Naive B cell (primary cell): ENCODE results near the gene LOXL4. TPM values are rescaled to one million over a fixed set of nuclear protein-coding genes. Genes with fewer than 3 reads are reported as not detected.
A peak's percentile ranks its signal among the peaks of the same experiment; 100 is the strongest.

ENCODE experiments used
- ATAC-seq, 2 donors: fragments of 150-1000 bp; cut with Tn5 transposase; 2 replicates each; pipeline ENCODE4 v1.10.0; 2021; ENCODE audit warnings: low read depth in 2 of 2, mild to moderate bottlenecking in 2 of 2, moderate library complexity in 2 of 2
- DNase-seq: peaks from one replicate; pipeline ENCODE4 v3.0.0; 2022
- H3K27ac Mint-ChIP-seq, 6 donors: one replicate each; pipeline ENCODE4 v1.8.0; 2020 to 2022; ENCODE audit warnings: mild to moderate bottlenecking in 6 of 6, mixed read lengths in 6 of 6, moderate library complexity in 5 of 6, inconsistent platforms in 2 of 6
- H3K27me3 Mint-ChIP-seq, 3 donors: one replicate each; pipeline ENCODE4 v1.8.0; 2021 to 2022; ENCODE audit warnings: mixed read lengths in 3 of 3, mild to moderate bottlenecking in 1 of 3
- H3K36me3 Mint-ChIP-seq, 2 donors: one replicate each; pipeline ENCODE4 v1.8.0; 2020 to 2022; ENCODE audit warnings: mixed read lengths in 2 of 2, inconsistent platforms in 1 of 2, mild to moderate bottlenecking in 1 of 2
- H3K4me1 Mint-ChIP-seq, 3 donors: one replicate each; pipeline ENCODE4 v1.8.0; 2020 to 2022; ENCODE audit warnings: mixed read lengths in 3 of 3, inconsistent platforms in 1 of 3, mild to moderate bottlenecking in 1 of 3, moderate library complexity in 1 of 3
- H3K4me3 Mint-ChIP-seq, 8 donors: one replicate each; pipeline ENCODE4 v1.8.0; 2020 to 2022; ENCODE audit warnings: mild to moderate bottlenecking in 8 of 8, mixed read lengths in 8 of 8, moderate library complexity in 8 of 8, inconsistent platforms in 2 of 8
- H3K9me3 Mint-ChIP-seq, 7 donors: one replicate each; pipeline ENCODE4 v1.8.0; 2020 to 2022; ENCODE audit warnings: mixed read lengths in 7 of 7, mild to moderate bottlenecking in 5 of 7, inconsistent platforms in 2 of 7, moderate library complexity in 1 of 7
- polyA plus RNA-seq, 6 donors: library from polyadenylated mRNA; unstranded; fragments of 300-500 nt; fragmentation: Illumina TruSeq; gene quantifications; one replicate each; pipeline ENCODE4 v1.2.3, GENCODE V29; 2021; ENCODE audit warnings: low read depth in 6 of 6

Gene LOXL4
- polyA plus RNA-seq, 6 donors from 2014 or later: 0.24 to 2.1 (median 0.43) TPM; not detected in 1

GRCh38 chr10:98257961-98258360, 10.0 kb downstream of the LOXL4 start:
- Mint-ChIP-seq H3K4me1 (no peaks in the 10 kb centered on the region), H3K4me3 (no peak overlapping the region), H3K27ac (no peak overlapping the region), H3K9me3 (no peaks in the 10 kb centered on the region), H3K27me3 (no peaks in the 10 kb centered on the region), H3K36me3 (peaks cover 0 to 14% of the 10 kb centered on the region in 2 donors)
- no peak for ATAC-seq
- DNase-seq: no peak

GRCh38 chr10:98257198-98257597, 10.8 kb downstream of the LOXL4 start:
- DNase-seq (no peak), ATAC-seq (no peak)
- peaks cover 0 to 14% of the 10 kb centered on the region in 2 donors for H3K36me3 Mint-ChIP-seq
- no peaks in the 10 kb centered on the region for H3K4me1 Mint-ChIP-seq
- peak overlapping the region in 2 of 6 donors; percentile 5 to 47 for H3K27ac Mint-ChIP-seq
- H3K4me3 Mint-ChIP-seq: no peak overlapping the region
- H3K27me3 Mint-ChIP-seq: no peaks in the 10 kb centered on the region
- no peaks in the 10 kb centered on the region for H3K9me3 Mint-ChIP-seq

GRCh38 chr10:98256692-98257091, 11.3 kb downstream of the LOXL4 start:
- no peaks in the 10 kb centered on the region for H3K4me1 Mint-ChIP-seq
- no peak for ATAC-seq
- no peak for DNase-seq
- peaks cover 0 to 14% of the 10 kb centered on the region in 2 donors for H3K36me3 Mint-ChIP-seq
- H3K9me3 Mint-ChIP-seq: no peaks in the 10 kb centered on the region
- H3K4me3 Mint-ChIP-seq: no peak overlapping the region
- H3K27me3 Mint-ChIP-seq: no peaks in the 10 kb centered on the region
- peak overlapping the region in 2 of 6 donors; percentile 47 to 79 for H3K27ac Mint-ChIP-seq

GRCh38 chr10:98255146-98255877, 12.7 kb downstream of the LOXL4 start:
- no peaks in the 10 kb centered on the region for H3K27me3 Mint-ChIP-seq
- ATAC-seq (no peak), DNase-seq (no peak)
- peak overlapping the region in 1 of 6 donors; percentile 34 for H3K27ac Mint-ChIP-seq
- no peaks in the 10 kb centered on the region for H3K4me1 Mint-ChIP-seq
- H3K9me3 Mint-ChIP-seq: no peaks in the 10 kb centered on the region
- H3K4me3 Mint-ChIP-seq: no peak overlapping the region
- H3K36me3 Mint-ChIP-seq: peaks cover 0 to 16% of the 10 kb centered on the region in 2 donors

GRCh38 chr10:98254234-98254974, 13.6 kb downstream of the LOXL4 start:
- no peaks in the 10 kb centered on the region for H3K4me1 Mint-ChIP-seq
- no peak for ATAC-seq
- peak overlapping the region in 1 of 8 donors; percentile 67 for H3K4me3 Mint-ChIP-seq
- no peak for DNase-seq
- peaks cover 6 to 26% of the 10 kb centered on the region in 2 donors for H3K36me3 Mint-ChIP-seq
- no peaks in the 10 kb centered on the region for H3K9me3 Mint-ChIP-seq
- H3K27me3 Mint-ChIP-seq: no peaks in the 10 kb centered on the region
- no peak overlapping the region for H3K27ac Mint-ChIP-seq

GRCh38 chr10:98253499-98253898, 14.5 kb downstream of the LOXL4 start:
- H3K27me3 Mint-ChIP-seq: no peaks in the 10 kb centered on the region
- H3K27ac Mint-ChIP-seq: no peak overlapping the region
- peaks cover 6 to 26% of the 10 kb centered on the region in 2 donors for H3K36me3 Mint-ChIP-seq
- H3K4me3 Mint-ChIP-seq: no peak overlapping the region
- H3K9me3 Mint-ChIP-seq: no peaks in the 10 kb centered on the region
- H3K4me1 Mint-ChIP-seq: no peaks in the 10 kb centered on the region
- DNase-seq (no peak), ATAC-seq (no peak)

GRCh38 chr10:98252464-98252863, 15.5 kb downstream of the LOXL4 start:
- no peaks in the 10 kb centered on the region for H3K27me3 Mint-ChIP-seq
- H3K4me3 Mint-ChIP-seq: no peak overlapping the region
- no peaks in the 10 kb centered on the region for H3K4me1 Mint-ChIP-seq
- DNase-seq: no peak
- H3K9me3 Mint-ChIP-seq: no peaks in the 10 kb centered on the region
- ATAC-seq: no peak
- no peak overlapping the region for H3K27ac Mint-ChIP-seq
- H3K36me3 Mint-ChIP-seq: peaks cover 10 to 33% of the 10 kb centered on the region in 2 donors

- no peaks in the 10 kb centered on the region for H3K9me3 Mint-ChIP-seq
- no peaks in the 10 kb centered on the region for H3K27me3 Mint-ChIP-seq
- H3K36me3 Mint-ChIP-seq: peaks cover 17 to 31% of the 10 kb centered on the region in 2 donors
- no peak for DNase-seq
- no peaks in the 10 kb centered on the region for H3K4me1 Mint-ChIP-seq
- no peak for ATAC-seq
- H3K4me3 Mint-ChIP-seq: no peak overlapping the region
- no peak overlapping the region for H3K27ac Mint-ChIP-seq
Measured at GRCh38 chr10:98251399-98251798, 16.6 kb downstream of the LOXL4 start.

GRCh38 chr10:98249134-98249533, 18.9 kb downstream of the LOXL4 start:
- DNase-seq (no peak), ATAC-seq (no peak)
- H3K4me3 Mint-ChIP-seq: no peak overlapping the region
- peak overlapping the region in 2 of 6 donors; percentile 25 to 75 for H3K27ac Mint-ChIP-seq
- no peaks in the 10 kb centered on the region for H3K9me3 Mint-ChIP-seq
- H3K4me1 Mint-ChIP-seq: no peaks in the 10 kb centered on the region
- peaks cover 17 to 39% of the 10 kb centered on the region in 2 donors for H3K36me3 Mint-ChIP-seq
- H3K27me3 Mint-ChIP-seq: no peaks in the 10 kb centered on the region

GRCh38 chr10:98248018-98248417, 20.0 kb downstream of the LOXL4 start:
- peaks cover 17 to 44% of the 10 kb centered on the region in 2 donors for H3K36me3 Mint-ChIP-seq
- peak overlapping the region in 3 of 6 donors; percentile 8 to 40 (median 20) for H3K27ac Mint-ChIP-seq
- no peaks in the 10 kb centered on the region for H3K27me3 Mint-ChIP-seq
- no peak for ATAC-seq
- H3K4me3 Mint-ChIP-seq: no peak overlapping the region
- DNase-seq: no peak
- no peaks in the 10 kb centered on the region for H3K9me3 Mint-ChIP-seq
- no peaks in the 10 kb centered on the region for H3K4me1 Mint-ChIP-seq

- Mint-ChIP-seq H3K9me3 (no peaks in the 10 kb centered on the region), H3K27ac (peak overlapping the region in 1 of 6 donors; percentile 40), H3K36me3 (peaks cover 17 to 50% of the 10 kb centered on the region in 2 donors), H3K27me3 (no peaks in the 10 kb centered on the region), H3K4me3 (no peak overlapping the region), H3K4me1 (no peaks in the 10 kb centered on the region)
- DNase-seq: no peak
- ATAC-seq: no peak
Measured at GRCh38 chr10:98246911-98247805, 20.8 kb downstream of the LOXL4 start.

- H3K4me3 Mint-ChIP-seq: no peak overlapping the region
- H3K4me1 Mint-ChIP-seq: no peaks in the 10 kb centered on the region
- H3K36me3 Mint-ChIP-seq: peaks cover 17 to 41% of the 10 kb centered on the region in 2 donors
- H3K9me3 Mint-ChIP-seq: no peaks in the 10 kb centered on the region
- no peak overlapping the region for H3K27ac Mint-ChIP-seq
- no peaks in the 10 kb centered on the region for H3K27me3 Mint-ChIP-seq
- no peak for DNase-seq
- no peak for ATAC-seq
Measured at GRCh38 chr10:98244586-98244985, 23.4 kb downstream of the LOXL4 start.

- peaks cover 16 to 38% of the 10 kb centered on the region in 2 donors for H3K36me3 Mint-ChIP-seq
- no peaks in the 10 kb centered on the region for H3K9me3 Mint-ChIP-seq
- ATAC-seq: no peak
- H3K27ac Mint-ChIP-seq: peak overlapping the region in 1 of 6 donors; percentile 90
- no peak for DNase-seq
- H3K4me3 Mint-ChIP-seq: no peak overlapping the region
- H3K27me3 Mint-ChIP-seq: no peaks in the 10 kb centered on the region
- no peaks in the 10 kb centered on the region for H3K4me1 Mint-ChIP-seq
Measured at GRCh38 chr10:98244141-98244540, 23.9 kb downstream of the LOXL4 start.
